Glutamatergic neuron (in vitro differentiated cells): Measurements from ENCODE around the gene RLIM. TPM values are rescaled to one million over a fixed set of nuclear protein-coding genes. Genes with fewer than 3 reads are reported as not detected.
A peak's percentile ranks its signal among the peaks of the same experiment; 100 is the strongest.

Source experiments
- DNase-seq: peaks from one replicate; pipeline ENCODE4 v3.0.0; 2022
- H3K27ac Mint-ChIP-seq: one replicate; pipeline ENCODE4 v1.8.0; 2020; ENCODE audit warnings: mild to moderate bottlenecking, mixed read lengths, inconsistent platforms; ENCODE audit not compliant: unreplicated experiment
- H3K27me3 Mint-ChIP-seq: one replicate; pipeline ENCODE4 v1.8.0; 2020; ENCODE audit warnings: mild to moderate bottlenecking, moderate library complexity, mixed read lengths, inconsistent platforms; ENCODE audit not compliant: unreplicated experiment
- H3K36me3 Mint-ChIP-seq: one replicate; pipeline ENCODE4 v1.8.0; 2020; ENCODE audit warnings: mild to moderate bottlenecking, mixed read lengths, inconsistent platforms; ENCODE audit not compliant: unreplicated experiment
- H3K4me1 Mint-ChIP-seq: one replicate; pipeline ENCODE4 v1.8.0; 2020; ENCODE audit warnings: mild to moderate bottlenecking, low read depth, mixed read lengths, inconsistent platforms; ENCODE audit not compliant: unreplicated experiment
- H3K4me3 Mint-ChIP-seq: one replicate; pipeline ENCODE4 v1.8.0; 2020; ENCODE audit warnings: mild to moderate bottlenecking, mixed read lengths, inconsistent platforms; ENCODE audit not compliant: unreplicated experiment
- H3K9me3 Mint-ChIP-seq: one replicate; pipeline ENCODE4 v1.8.0; 2020; ENCODE audit warnings: mild to moderate bottlenecking, moderate library complexity, mixed read lengths, inconsistent platforms; ENCODE audit not compliant: unreplicated experiment
- total RNA-seq: library from RNA; stranded (reverse); fragmentation: NEBNext Ultra II Directional; extraction: Animal tissue kit (Norgen Biotek cat#: 25700); gene quantifications from one replicate; pipeline ENCODE4 v1.2.1, GENCODE V29; 2021; ENCODE audit not compliant: unreplicated experiment
- TF ChIP-seq, protein P1 (sequence below): fragments of 200-600 bp; sonication (generic); IDR thresholded peaks from one replicate; pipeline ENCODE4 v1.5.0; 2021; ENCODE audit not compliant: partially characterized antibody, unreplicated experiment

RLIM gene
- total RNA-seq, 1 donor from 2014 or later = 59.4 TPM

GRCh38 chrX:74536832-74537371, 77.5 kb downstream of the RLIM start:
- H3K4me1 Mint-ChIP-seq = peaks cover 4% of the 10 kb centered on the region
- peak overlapping the region; percentile 74 for H3K4me3 Mint-ChIP-seq
- no peaks in the 10 kb centered on the region for H3K36me3 Mint-ChIP-seq
- TF ChIP-seq, protein P1, sequence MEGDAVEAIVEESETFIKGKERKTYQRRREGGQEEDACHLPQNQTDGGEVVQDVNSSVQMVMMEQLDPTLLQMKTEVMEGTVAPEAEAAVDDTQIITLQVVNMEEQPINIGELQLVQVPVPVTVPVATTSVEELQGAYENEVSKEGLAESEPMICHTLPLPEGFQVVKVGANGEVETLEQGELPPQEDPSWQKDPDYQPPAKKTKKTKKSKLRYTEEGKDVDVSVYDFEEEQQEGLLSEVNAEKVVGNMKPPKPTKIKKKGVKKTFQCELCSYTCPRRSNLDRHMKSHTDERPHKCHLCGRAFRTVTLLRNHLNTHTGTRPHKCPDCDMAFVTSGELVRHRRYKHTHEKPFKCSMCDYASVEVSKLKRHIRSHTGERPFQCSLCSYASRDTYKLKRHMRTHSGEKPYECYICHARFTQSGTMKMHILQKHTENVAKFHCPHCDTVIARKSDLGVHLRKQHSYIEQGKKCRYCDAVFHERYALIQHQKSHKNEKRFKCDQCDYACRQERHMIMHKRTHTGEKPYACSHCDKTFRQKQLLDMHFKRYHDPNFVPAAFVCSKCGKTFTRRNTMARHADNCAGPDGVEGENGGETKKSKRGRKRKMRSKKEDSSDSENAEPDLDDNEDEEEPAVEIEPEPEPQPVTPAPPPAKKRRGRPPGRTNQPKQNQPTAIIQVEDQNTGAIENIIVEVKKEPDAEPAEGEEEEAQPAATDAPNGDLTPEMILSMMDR = no peak
- no peaks in the 10 kb centered on the region for H3K9me3 Mint-ChIP-seq
- peaks cover 2% of the 10 kb centered on the region for H3K27me3 Mint-ChIP-seq
- DNase-seq = peak; percentile 11
- no peak overlapping the region for H3K27ac Mint-ChIP-seq

DNA sequence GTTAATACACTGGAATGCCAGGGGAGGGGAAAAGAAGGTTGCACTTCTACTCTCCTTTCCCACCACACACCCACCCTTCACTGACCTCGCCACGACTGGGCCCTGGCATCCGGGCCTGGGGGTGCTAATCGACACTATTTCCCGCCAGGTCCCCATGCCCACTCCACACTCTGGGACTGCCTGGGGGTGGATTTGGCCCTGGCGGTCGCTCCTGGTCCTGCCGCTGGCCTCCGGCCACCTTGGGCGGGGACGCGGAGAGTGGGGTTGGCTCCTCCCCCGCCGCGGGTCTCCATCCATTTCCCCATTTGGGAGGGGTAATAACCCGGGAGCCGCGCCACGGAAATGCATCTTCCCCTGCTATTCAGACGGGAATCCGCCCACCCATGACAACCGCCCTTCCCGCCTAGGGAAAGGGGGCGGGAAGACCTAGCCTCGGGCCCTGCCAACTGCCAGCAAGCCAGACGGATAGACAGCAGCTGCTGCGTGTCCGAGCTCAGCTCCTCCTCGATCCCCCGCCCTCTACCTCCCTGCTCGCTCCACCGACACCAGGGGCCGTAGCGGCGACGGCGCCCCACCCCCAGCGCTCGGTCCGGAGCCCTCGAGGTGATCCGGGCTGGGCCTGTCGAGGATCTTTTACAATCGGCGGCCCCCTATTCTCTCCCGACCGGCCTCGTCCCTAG, 78.1 kb downstream of the RLIM start:
- H3K9me3 Mint-ChIP-seq = no peaks in the 10 kb centered on the region
- peaks cover 2% of the 10 kb centered on the region for H3K27me3 Mint-ChIP-seq
- H3K36me3 Mint-ChIP-seq = no peaks in the 10 kb centered on the region
- TF ChIP-seq, protein P1 = peak; percentile 48
- no peak overlapping the region for H3K27ac Mint-ChIP-seq
- peak; percentile 70 for DNase-seq
- H3K4me1 Mint-ChIP-seq = peaks cover 4% of the 10 kb centered on the region
- H3K4me3 Mint-ChIP-seq = peak overlapping the region; percentile 65

GRCh38 chrX:74535408-74536151, 78.8 kb downstream of the RLIM start:
- H3K27me3 Mint-ChIP-seq = peaks cover 2% of the 10 kb centered on the region
- H3K9me3 Mint-ChIP-seq = no peaks in the 10 kb centered on the region
- no peak overlapping the region for H3K27ac Mint-ChIP-seq
- peaks cover 4% of the 10 kb centered on the region for H3K4me1 Mint-ChIP-seq
- H3K4me3 Mint-ChIP-seq = peak overlapping the region; percentile 71
- peak; percentile 24 for DNase-seq
- no peaks in the 10 kb centered on the region for H3K36me3 Mint-ChIP-seq
- TF ChIP-seq, protein P1 = no peak

Other genes starting within 250 kb of the RLIM start
- 28.7 TPM for gene SLC16A2, start 193.1 kb downstream of the RLIM start, total RNA-seq